ENCODE measurements around the gene PLCH2. TPM values are rescaled to one million over a fixed set of nuclear protein-coding genes. Genes with fewer than 3 reads are reported as not detected.

PLCH2 gene
- total RNA-seq, 2 experiments from 2014 or later, result 2.1 TPM

- no peak for DNase-seq
- intact Hi-C loops (cut with micrococcal nuclease), result no loop called here
- Mint-ChIP-seq H3K27me3 (ENCODE audit: low read depth) (no peaks in the 10 kb centered on the region), H3K4me1 (ENCODE audit: low read depth) (peaks cover 10% of the 10 kb centered on the region), H3K4me3 (no peak overlapping the region), H3K36me3 (ENCODE audit: low read depth) (no peaks in the 10 kb centered on the region), H3K9me3 (no peaks in the 10 kb centered on the region), H3K27ac (no peak overlapping the region)
- CTCF ChIA-PET, result no interaction called here
Observed at GRCh38 chr1:2502210-2502609, 26.1 kb downstream of the PLCH2 start.

DNA sequence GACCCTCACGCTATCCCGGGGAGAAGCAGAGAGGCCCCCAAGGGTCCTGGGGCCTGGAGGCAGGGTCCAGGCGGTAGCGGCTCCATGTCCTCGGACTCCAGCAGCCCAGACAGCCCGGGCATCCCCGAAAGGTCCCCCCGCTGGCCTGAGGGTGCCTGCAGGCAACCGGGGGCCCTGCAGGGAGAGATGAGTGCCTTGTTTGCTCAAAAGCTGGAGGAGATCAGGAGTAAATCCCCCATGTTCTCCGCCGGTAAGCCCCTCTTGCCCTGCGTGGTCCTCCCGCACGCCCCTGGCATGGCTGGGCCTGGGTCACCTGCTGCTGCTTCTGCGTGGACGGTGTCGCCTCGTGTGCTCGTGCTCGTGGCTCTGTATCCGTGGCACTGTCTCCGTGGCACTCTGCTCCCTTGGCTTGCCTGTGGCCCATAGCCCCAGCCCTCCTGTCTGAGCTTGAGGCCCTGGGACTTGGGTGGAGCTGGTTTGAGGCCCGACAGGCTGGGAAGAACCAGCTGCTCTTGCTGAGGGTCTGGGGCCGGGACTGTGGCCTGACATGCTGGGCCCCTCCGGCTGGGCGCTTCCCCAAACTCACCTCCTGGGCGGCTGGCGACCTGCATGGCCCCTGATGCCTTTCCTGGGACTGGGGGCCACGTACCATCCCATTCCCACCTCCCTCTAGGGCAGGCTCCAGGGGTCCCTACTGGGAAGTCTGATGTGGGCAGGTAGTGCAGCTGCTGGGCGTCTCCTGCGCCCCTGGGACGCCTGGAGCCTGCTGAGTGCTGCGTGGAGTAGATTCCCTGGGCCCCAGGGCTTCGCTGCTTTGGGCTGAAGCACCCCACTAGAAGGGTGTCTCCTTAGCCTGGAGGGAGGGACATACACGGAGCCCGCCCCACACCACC, 26.8 kb downstream of the PLCH2 start:
- no peaks in the 10 kb centered on the region for H3K36me3 Mint-ChIP-seq (ENCODE audit: low read depth)
- no peaks in the 10 kb centered on the region for H3K9me3 Mint-ChIP-seq
- no peak overlapping the region for H3K27ac Mint-ChIP-seq
- no peak for DNase-seq
- H3K4me1 Mint-ChIP-seq (ENCODE audit: low read depth), result peaks cover 10% of the 10 kb centered on the region
- H3K27me3 Mint-ChIP-seq (ENCODE audit: low read depth), result no peaks in the 10 kb centered on the region
- intact Hi-C loops (cut with micrococcal nuclease), result no loop called here
- H3K4me3 Mint-ChIP-seq, result no peak overlapping the region
- CTCF ChIA-PET, result no interaction called here

DNA sequence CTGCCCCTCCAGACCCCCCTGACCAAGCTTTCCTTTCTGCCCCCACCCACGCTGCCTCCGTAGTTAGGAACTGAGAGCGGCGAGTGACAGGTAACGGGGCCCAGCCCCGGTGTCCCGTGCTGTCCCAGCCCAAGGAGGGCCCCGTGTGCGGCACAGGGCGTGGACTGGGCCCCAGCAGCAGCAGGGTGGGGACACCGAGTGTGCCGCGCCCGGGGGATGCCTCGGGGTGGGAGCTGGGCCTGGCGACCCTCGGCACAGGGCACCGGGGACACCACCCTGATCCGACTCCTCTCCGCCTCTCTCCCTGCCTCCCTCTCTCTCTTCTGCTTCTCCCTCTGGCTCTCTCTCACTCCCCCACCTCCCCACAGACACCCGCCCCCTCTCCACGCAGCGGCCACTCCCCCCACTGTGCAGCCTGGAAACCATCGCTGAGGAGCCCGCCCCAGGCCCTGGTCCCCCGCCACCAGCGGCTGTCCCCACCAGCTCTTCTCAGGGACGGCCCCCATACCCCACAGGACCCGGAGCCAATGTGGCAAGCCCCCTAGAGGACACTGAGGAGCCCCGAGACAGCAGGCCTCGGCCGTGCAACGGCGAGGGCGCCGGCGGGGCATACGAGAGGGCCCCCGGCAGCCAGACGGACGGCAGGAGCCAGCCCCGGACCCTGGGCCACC, 27.6 kb downstream of the PLCH2 start:
- H3K4me3 Mint-ChIP-seq, result no peak overlapping the region
- H3K4me1 Mint-ChIP-seq (ENCODE audit: low read depth), result peaks cover 10% of the 10 kb centered on the region
- H3K27ac Mint-ChIP-seq, result no peak overlapping the region
- no peak for DNase-seq
- H3K36me3 Mint-ChIP-seq (ENCODE audit: low read depth), result no peaks in the 10 kb centered on the region
- H3K27me3 Mint-ChIP-seq (ENCODE audit: low read depth), result no peaks in the 10 kb centered on the region
- no peaks in the 10 kb centered on the region for H3K9me3 Mint-ChIP-seq
- intact Hi-C loops (cut with micrococcal nuclease), result no loop called here
- CTCF ChIA-PET, result no interaction called here

DNA sequence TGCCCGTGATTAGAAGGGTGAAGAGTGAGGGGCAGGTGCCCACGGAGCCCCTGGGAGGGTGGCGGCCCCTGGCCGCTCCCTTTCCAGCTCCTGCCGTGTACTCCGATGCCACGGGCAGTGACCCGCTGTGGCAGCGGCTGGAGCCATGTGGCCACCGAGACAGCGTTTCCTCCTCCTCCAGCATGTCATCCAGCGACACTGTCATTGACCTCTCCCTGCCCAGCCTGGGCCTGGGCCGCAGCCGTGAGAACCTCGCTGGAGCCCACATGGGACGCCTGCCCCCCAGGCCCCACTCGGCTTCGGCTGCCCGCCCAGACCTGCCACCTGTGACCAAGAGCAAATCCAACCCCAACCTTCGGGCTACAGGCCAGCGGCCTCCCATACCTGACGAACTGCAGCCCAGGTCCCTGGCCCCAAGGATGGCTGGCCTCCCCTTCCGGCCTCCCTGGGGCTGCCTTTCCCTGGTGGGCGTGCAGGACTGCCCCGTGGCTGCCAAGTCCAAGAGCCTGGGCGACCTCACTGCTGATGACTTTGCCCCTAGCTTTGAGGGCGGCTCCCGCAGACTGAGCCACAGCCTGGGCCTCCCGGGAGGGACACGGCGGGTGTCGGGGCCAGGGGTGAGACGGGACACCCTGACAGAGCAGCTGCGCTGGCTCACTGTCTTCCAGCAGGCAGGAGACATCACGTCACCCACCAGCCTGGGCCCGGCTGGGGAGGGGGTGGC, 28.3 kb downstream of the PLCH2 start:
- Mint-ChIP-seq H3K9me3 (no peaks in the 10 kb centered on the region), H3K27ac (no peak overlapping the region), H3K27me3 (ENCODE audit: low read depth) (no peaks in the 10 kb centered on the region), H3K4me3 (no peak overlapping the region), H3K36me3 (ENCODE audit: low read depth) (no peaks in the 10 kb centered on the region), H3K4me1 (ENCODE audit: low read depth) (peaks cover 7% of the 10 kb centered on the region)
- CTCF ChIA-PET, result no interaction called here
- DNase-seq, result no peak
- intact Hi-C loops (cut with micrococcal nuclease), result no loop called here

DNA sequence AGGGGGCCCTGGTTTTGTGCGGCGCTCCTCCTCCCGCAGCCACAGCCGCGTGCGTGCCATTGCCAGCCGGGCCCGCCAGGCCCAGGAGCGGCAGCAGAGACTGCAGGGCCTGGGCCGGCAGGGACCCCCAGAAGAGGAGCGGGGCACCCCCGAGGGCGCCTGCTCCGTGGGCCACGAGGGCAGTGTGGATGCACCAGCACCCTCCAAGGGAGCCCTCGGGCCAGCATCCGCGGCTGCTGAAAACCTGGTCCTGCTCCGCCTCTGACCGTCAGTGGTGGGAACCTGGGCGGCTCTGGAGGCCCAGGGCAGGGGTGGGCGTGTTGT, 28.8 kb downstream of the PLCH2 start:
- no peaks in the 10 kb centered on the region for H3K27me3 Mint-ChIP-seq (ENCODE audit: low read depth)
- CTCF ChIA-PET, result no interaction called here
- intact Hi-C loops (cut with micrococcal nuclease), result no loop called here
- H3K9me3 Mint-ChIP-seq, result no peaks in the 10 kb centered on the region
- no peak overlapping the region for H3K4me3 Mint-ChIP-seq
- no peaks in the 10 kb centered on the region for H3K36me3 Mint-ChIP-seq (ENCODE audit: low read depth)
- DNase-seq, result no peak
- peaks cover 5% of the 10 kb centered on the region for H3K4me1 Mint-ChIP-seq (ENCODE audit: low read depth)
- H3K27ac Mint-ChIP-seq, result no peak overlapping the region

DNA sequence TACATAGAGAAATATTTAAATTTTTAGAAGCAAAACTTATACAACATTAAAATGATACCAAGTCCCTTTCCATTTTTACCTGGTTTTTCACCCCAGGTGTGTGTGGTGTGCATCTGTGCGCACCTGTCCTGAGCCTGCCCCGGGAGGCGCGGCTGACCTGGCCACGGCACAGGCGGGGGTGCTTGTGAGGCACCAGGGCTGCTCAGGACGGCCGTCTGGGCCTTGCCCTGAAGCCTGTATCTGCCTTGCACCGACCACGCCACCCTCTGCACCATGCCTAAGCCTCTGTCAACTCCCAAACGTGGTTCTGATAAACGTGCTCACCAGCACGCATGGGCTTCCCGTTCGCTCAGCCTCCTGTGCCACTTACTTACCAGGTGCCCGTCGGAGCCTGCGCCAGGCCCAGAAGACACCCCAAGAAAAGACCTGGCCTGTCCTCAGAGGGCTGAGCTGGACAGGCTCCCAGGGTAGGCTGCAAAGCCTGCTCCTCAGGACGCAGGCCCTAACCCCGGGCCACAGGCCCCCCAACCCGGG, 29.4 kb downstream of the PLCH2 start:
- Mint-ChIP-seq H3K27me3 (ENCODE audit: low read depth) (no peaks in the 10 kb centered on the region), H3K4me1 (ENCODE audit: low read depth) (no peaks in the 10 kb centered on the region), H3K9me3 (no peaks in the 10 kb centered on the region), H3K27ac (no peak overlapping the region), H3K4me3 (no peak overlapping the region), H3K36me3 (ENCODE audit: low read depth) (no peaks in the 10 kb centered on the region)
- intact Hi-C loops (cut with micrococcal nuclease), result no loop called here
- CTCF ChIA-PET, result no interaction called here
- DNase-seq, result no peak

DNA sequence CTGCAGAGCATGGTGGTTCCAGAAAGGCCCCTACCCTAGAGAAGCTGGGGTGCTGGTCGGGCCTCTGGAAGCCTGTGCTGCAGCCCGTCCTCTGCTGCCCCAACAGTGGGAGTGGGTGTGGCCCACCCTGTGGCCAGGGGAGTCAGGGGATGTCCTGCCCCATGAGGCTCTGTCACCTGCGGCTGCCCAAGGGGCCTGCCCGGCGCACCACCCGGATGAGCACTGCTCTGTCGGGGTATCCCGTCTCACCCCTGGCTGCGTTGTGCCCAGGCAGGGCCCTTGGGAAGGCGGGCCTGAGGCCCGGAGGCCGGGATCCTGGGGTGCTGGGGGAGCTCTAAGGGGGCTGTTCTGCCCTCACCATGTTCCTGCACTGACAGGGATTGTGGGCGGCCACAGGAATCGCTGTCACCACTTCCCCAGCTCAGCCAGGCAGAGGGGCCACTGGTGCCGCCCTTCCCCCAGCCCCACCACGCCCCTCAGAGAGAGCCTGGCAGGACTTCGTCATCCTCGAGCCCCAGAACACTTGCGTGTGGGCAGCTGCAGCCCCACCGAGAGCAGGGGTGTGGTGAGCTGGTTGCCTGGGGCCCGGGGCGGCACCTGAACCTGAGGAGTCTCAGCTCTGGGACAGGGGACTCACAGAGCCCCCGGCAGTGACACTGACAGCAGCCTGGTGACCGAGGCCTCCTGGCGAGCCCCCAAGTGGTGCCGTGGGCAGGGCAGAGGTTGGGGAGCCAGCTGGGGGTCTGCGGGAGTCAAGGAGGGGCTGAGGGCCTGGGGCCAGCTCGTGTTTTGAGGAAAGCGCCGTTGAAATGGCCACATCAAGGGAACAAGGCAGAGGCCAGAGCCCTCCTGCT, 30.1 kb downstream of the PLCH2 start:
- no peaks in the 10 kb centered on the region for H3K36me3 Mint-ChIP-seq (ENCODE audit: low read depth)
- DNase-seq, result no peak
- no peaks in the 10 kb centered on the region for H3K4me1 Mint-ChIP-seq (ENCODE audit: low read depth)
- intact Hi-C loops (cut with micrococcal nuclease), result no loop called here
- H3K27me3 Mint-ChIP-seq (ENCODE audit: low read depth), result no peaks in the 10 kb centered on the region
- H3K27ac Mint-ChIP-seq, result no peak overlapping the region
- H3K9me3 Mint-ChIP-seq, result no peaks in the 10 kb centered on the region
- no peak overlapping the region for H3K4me3 Mint-ChIP-seq
- CTCF ChIA-PET, result no interaction called here

- Mint-ChIP-seq H3K36me3 (ENCODE audit: low read depth) (no peaks in the 10 kb centered on the region), H3K27ac (no peak overlapping the region), H3K9me3 (no peaks in the 10 kb centered on the region), H3K4me3 (no peak overlapping the region), H3K4me1 (ENCODE audit: low read depth) (no peaks in the 10 kb centered on the region), H3K27me3 (ENCODE audit: low read depth) (no peaks in the 10 kb centered on the region)
- CTCF ChIA-PET, result no interaction called here
- no peak for DNase-seq
- intact Hi-C loops (cut with micrococcal nuclease), result no loop called here
Observed at GRCh38 chr1:2506901-2507565, 30.9 kb downstream of the PLCH2 start.

GRCh38 chr1:2507744-2508155, 31.7 kb downstream of the PLCH2 start:
- no peaks in the 10 kb centered on the region for H3K36me3 Mint-ChIP-seq (ENCODE audit: low read depth)
- CTCF ChIA-PET, result no interaction called here
- no peaks in the 10 kb centered on the region for H3K9me3 Mint-ChIP-seq
- no peak for DNase-seq
- no peak overlapping the region for H3K27ac Mint-ChIP-seq
- no peak overlapping the region for H3K4me3 Mint-ChIP-seq
- no peaks in the 10 kb centered on the region for H3K4me1 Mint-ChIP-seq (ENCODE audit: low read depth)
- intact Hi-C loops (cut with micrococcal nuclease), result no loop called here
- no peaks in the 10 kb centered on the region for H3K27me3 Mint-ChIP-seq (ENCODE audit: low read depth)

DNA sequence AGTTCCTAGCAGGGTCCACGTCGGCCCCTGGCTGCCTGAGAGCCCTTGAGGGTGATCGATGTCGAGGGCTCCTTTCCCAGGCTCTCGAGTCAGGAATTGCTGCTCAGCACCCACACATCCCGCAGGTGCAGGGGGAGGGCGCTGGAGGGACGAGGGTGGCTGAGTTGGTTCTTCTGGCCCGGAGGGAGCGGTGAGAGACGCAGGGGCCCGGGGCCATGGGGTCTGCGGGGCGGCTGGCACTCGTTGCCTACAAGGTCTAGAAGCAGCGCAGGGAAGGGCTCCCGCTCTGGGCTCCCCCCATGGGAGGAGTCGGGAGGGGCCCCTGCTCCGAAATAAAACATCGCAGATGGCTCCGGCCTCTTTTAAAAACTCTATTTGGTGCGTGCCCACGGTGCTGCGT, 32.1 kb downstream of the PLCH2 start:
- intact Hi-C loops (cut with micrococcal nuclease), result no loop called here
- no peak overlapping the region for H3K4me3 Mint-ChIP-seq
- no peaks in the 10 kb centered on the region for H3K27me3 Mint-ChIP-seq (ENCODE audit: low read depth)
- no peak overlapping the region for H3K27ac Mint-ChIP-seq
- CTCF ChIA-PET, result no interaction called here
- no peaks in the 10 kb centered on the region for H3K36me3 Mint-ChIP-seq (ENCODE audit: low read depth)
- no peaks in the 10 kb centered on the region for H3K9me3 Mint-ChIP-seq
- DNase-seq, result no peak
- H3K4me1 Mint-ChIP-seq (ENCODE audit: low read depth), result no peaks in the 10 kb centered on the region

GRCh38 chr1:2508751-2509150, 32.7 kb downstream of the PLCH2 start:
- H3K36me3 Mint-ChIP-seq (ENCODE audit: low read depth), result peaks cover 3% of the 10 kb centered on the region
- H3K4me1 Mint-ChIP-seq (ENCODE audit: low read depth), result no peaks in the 10 kb centered on the region
- H3K27ac Mint-ChIP-seq, result no peak overlapping the region
- H3K27me3 Mint-ChIP-seq (ENCODE audit: low read depth), result no peaks in the 10 kb centered on the region
- H3K4me3 Mint-ChIP-seq, result no peak overlapping the region
- intact Hi-C loops (cut with micrococcal nuclease), result no loop called here
- H3K9me3 Mint-ChIP-seq, result no peaks in the 10 kb centered on the region
- no peak for DNase-seq
- CTCF ChIA-PET, result no interaction called here

Data from activated naive CD4-positive, alpha-beta T cell treated with anti-CD3 and anti-CD28 coated beads for 36 hours (primary cell).